Muscle of leg (tissue), 11 donors: Measurements from ENCODE around the gene RAP1A. TPM values are rescaled to one million over a fixed set of nuclear protein-coding genes. Genes with fewer than 3 reads are reported as not detected.

Source experiments
- DNase-seq: peaks from one replicate; pipeline ENCODE4 v3.0.0; 2013
- H3K27ac ChIP-seq: one replicate; pipeline ENCODE4 v1.5.1; 2013; ENCODE audit warnings: mild to moderate bottlenecking, low read length, control low read depth
- H3K27me3 ChIP-seq: one replicate; pipeline ENCODE4 v1.6.1; 2013; ENCODE audit warnings: low read length; ENCODE audit not compliant: control insufficient read depth, insufficient read depth
- H3K36me3 ChIP-seq: one replicate; pipeline ENCODE4 v1.6.1; 2013; ENCODE audit warnings: low read length; ENCODE audit not compliant: control insufficient read depth, insufficient read depth
- H3K4me1 ChIP-seq: one replicate; pipeline ENCODE4 v1.6.1; 2013; ENCODE audit warnings: low read length; ENCODE audit not compliant: control insufficient read depth, insufficient read depth
- H3K4me3 ChIP-seq: one replicate; pipeline ENCODE4 v1.5.1; 2013; ENCODE audit warnings: low read length, control low read depth
- H3K9me3 ChIP-seq: replicated peaks from 2 replicates; pipeline ENCODE4 v1.6.1; 2013; ENCODE audit warnings: low read depth, low read length; ENCODE audit not compliant: control insufficient read depth
- WGBS: methylation state at CpG from one replicate; pipeline ENCODE4 v1.1.5; 2013; ENCODE audit warnings: missing lambda C conversion rate; ENCODE audit not compliant: insufficient coverage; 5-methylcytosine and 5-hydroxymethylcytosine counted together
- polyA plus RNA-seq, 8 donors: library from polyadenylated mRNA; unstranded; fragments of 120-200 nt; gene quantifications; one replicate each; pipeline versions ENCODE4 v1.2.1 to v1.2.3, GENCODE V29; 2013; ENCODE audit warnings: inconsistent platforms in 1 of 8, low replicate concordance in 1 of 8; ENCODE audit not compliant: insufficient read length in 8 of 8, insufficient read depth in 1 of 8
- total RNA-seq: library from RNA; stranded (reverse); fragments of 120-200 nt; gene quantifications from one replicate; pipeline ENCODE4 v1.2.4, GENCODE V29; 2013

Gene RAP1A
- total and polyA plus RNA-seq, 9 donors, result 19.6 to 59.3 (median 49.3) TPM

DNA sequence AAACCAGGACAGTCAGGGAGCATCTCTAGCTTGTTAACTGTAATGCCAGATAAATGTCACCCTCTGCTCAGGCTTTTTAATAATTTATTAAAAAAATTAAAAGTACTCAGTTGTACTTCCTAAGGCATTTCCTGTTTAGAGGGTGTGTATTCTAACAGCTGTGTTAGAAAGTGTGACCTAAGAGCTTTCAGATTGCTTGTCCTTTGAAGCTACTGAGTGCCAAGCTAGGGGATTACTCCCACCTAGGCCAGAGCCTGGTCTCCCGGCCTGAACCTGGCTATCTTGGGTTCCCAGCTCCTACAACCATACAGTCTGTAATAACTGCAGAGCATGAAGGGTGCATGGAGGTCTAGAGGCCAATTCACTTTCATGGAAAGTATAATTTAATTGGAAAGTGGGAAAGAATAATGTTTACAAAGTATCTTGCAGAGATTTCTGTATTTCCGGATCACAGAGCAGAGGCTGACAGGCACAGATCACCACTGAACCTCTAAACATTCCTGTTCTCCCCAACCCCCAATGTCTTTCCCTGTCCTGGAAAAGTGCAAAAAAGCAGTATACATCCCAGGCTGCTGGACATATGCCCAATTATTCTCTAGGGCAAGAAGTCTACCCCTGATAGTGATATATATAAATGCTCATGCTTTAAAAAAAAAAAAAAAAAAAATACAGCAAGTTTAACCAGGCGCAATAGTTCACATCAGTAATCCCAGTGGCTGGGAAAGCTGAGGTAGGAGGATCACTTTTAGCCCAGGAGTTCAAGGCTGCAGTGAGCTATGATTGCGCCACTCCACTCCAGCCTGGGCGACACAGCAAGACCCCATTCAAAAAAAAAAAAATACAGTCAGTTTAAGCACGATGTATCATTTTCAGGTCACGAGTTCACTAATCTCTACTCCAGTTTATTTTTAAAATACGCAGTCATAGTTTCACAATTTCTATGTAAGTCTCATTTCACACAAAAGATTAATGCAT is 36.7 kb upstream of the RAP1A start:
- Histone ChIP-seq H3K27ac (no peak overlapping the region), H3K27me3 (peaks cover 2% of the 10 kb centered on the region), H3K36me3 (no peaks in the 10 kb centered on the region), H3K4me1 (no peaks in the 10 kb centered on the region), H3K9me3 (no peaks in the 10 kb centered on the region), H3K4me3 (no peak overlapping the region)
- WGBS, result no CpG with 5 or more reads among the region's 8 CpGs
- DNase-seq, result peak; percentile 49

DNA sequence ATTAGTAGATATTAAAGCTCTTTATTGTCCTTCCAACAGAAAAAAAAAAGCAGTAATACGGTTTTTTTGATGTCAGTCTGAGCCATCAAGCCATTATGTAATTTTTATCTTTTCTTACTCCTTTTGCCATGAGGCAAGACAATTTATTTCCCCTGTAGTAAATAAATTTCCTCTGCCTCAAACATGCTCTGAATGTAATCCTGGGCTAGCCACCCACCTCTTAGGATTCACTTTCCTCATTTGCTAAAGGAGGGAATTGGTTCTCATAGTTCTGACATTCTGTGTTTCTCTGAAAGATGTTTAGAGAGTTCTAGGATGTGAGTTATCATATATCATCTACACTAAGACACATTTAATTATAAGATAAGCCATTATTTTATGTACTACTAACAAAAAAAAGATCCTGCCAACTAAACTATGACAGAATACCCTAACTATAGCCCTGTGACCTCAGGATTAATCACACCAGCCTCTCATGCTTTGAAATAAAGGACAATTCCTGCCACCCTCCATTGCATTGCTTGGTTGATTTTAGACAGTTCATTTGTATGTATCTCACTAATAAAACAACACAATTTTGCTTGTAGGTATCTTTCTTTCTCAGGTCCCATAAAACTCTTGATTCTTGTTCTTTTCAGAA is 34.0 kb upstream of the RAP1A start:
- no CpG with 5 or more reads among the region's 1 CpG for whole genome bisulfite sequencing
- DNase-seq, result no peak
- H3K4me1 ChIP-seq, result no peaks in the 10 kb centered on the region
- no peak overlapping the region for H3K27ac ChIP-seq
- no peaks in the 10 kb centered on the region for H3K9me3 ChIP-seq
- no peaks in the 10 kb centered on the region for H3K36me3 ChIP-seq
- H3K4me3 ChIP-seq, result no peak overlapping the region
- peaks cover 2% of the 10 kb centered on the region for H3K27me3 ChIP-seq

DNA sequence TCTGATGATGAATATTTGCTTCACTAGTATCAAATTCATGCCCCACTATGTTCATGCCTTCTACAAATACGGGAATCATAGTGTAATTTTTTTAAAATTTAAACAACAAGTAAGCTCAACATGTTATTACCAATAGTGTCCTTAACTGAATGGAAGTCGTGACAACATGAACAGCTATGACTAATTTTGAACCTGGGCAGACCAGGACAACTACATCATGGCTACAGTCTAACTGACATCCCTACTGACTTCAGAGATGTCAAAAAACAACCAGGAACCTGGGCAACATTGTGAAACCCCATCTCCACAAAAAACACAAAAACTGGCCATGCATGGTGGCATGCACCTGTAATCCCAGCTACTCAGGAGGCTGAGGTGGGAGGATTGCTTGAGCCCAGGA is 33.5 kb upstream of the RAP1A start:
- no peak overlapping the region for H3K27ac ChIP-seq
- no peaks in the 10 kb centered on the region for H3K4me1 ChIP-seq
- no peak overlapping the region for H3K4me3 ChIP-seq
- WGBS, result 83% methylated on average over 1 of the region's 2 CpGs
- H3K9me3 ChIP-seq, result no peaks in the 10 kb centered on the region
- no peaks in the 10 kb centered on the region for H3K36me3 ChIP-seq
- no peak for DNase-seq
- peaks cover 2% of the 10 kb centered on the region for H3K27me3 ChIP-seq

DNA sequence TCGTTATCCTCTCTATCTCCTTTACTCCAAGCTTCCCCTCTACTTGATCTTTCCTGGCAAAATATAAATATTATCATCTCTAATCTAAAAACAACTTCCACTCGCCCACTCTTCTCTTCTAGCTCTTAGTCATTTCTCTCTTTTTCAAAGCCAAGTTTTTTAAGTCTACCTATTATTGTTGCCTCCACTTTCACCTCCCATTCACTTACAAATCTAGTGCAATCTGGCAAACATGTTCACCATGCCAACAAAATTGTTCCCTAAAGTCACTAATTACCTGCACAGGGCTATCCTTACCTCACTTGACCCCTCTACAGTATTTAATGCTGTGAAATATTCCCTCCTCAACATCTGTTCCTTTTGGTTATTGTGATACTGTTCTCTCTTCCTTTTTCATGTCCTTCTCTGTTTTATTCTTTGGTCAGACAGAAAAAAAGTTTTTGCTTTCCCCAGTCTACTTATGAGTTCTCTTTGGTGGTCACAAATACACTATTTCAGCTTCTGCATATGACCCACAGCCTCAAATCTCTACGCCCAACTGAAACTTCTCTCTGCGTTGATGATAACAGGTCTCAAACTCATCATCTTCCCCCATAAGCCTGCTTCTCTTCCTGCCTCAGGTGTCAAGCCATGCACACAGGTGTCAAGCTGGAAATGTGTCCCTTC is 31.9 kb upstream of the RAP1A start:
- Histone ChIP-seq H3K4me3 (no peak overlapping the region), H3K4me1 (peaks cover 9% of the 10 kb centered on the region), H3K27ac (no peak overlapping the region), H3K36me3 (no peaks in the 10 kb centered on the region), H3K27me3 (peaks cover 2% of the 10 kb centered on the region), H3K9me3 (no peaks in the 10 kb centered on the region)
- 76% methylated on average over 4 of the region's 4 CpGs for WGBS
- no peak for DNase-seq

DNA sequence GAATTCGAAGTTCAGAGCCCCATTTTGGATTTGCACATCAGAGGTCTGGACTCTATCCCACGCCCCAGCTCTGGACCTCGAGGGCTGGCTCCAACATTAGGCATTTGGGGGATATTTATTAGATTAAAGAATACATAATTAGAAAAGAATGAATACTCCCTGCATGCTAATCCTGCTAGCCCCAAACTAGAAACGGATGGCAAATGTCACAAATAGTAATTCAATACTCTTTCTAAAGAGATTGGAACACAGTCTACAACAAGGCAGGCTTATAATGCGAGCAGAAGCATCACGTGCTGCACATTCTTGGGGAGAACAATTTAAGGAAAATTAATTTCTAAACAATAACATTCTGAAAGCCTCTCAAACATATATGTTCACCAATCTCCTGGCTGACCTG is 27.7 kb upstream of the RAP1A start:
- H3K27me3 ChIP-seq, result no peaks in the 10 kb centered on the region
- no peak for DNase-seq
- WGBS, result no CpG with 5 or more reads among the region's 6 CpGs
- H3K36me3 ChIP-seq, result no peaks in the 10 kb centered on the region
- H3K4me3 ChIP-seq, result no peak overlapping the region
- H3K4me1 ChIP-seq, result peaks cover 22% of the 10 kb centered on the region
- no peaks in the 10 kb centered on the region for H3K9me3 ChIP-seq
- H3K27ac ChIP-seq, result peak overlapping the region; percentile 81

DNA sequence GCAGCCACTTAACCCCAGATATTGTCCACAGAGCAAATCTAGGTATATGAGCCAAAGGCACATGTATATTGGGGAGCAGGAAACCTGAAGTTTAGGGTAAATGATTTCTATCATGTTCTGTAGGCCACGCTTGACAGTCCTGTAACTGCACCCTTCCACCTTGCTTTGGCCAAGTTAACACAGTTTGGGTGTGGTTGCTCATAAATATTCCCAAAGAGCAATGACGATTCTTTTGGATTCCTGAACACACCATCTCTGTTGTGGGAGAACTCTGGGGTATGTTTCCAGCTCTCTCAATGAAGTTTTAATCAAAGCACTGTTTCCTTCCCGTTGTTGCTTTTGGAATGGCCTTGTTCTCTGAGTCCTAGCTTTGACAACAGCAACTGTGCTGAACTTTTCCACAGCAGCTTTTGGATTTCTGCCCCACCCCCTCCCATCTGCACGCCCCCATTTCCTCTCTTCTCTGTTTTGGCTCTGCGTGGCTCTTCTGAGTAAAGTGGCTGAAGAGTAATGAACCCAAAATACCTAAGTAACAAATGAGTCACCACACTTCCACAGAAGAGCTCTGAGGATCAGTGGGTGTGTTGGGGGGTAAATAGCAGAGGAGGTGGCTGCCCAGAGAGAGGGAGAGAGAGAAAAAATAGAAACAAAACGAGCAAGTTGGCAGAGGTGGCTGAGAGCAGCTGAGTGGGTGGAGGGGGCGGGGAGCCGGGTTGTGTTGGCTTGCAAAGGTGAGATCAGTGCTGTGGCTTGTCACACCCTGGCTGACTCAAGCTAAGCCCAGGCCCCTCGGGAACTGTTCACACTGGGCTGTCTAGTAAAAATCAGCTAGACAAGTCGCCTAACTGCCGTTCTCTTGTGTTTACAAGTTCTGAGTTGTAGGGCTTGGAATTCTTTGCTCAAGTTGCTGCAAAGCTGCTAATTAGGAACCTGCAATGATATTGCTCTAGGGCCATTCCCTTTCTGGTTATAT is 26.9 kb upstream of the RAP1A start:
- Histone ChIP-seq H3K9me3 (no peaks in the 10 kb centered on the region), H3K27ac (peak overlapping the region; percentile 81), H3K27me3 (no peaks in the 10 kb centered on the region), H3K36me3 (no peaks in the 10 kb centered on the region), H3K4me1 (peaks cover 22% of the 10 kb centered on the region), H3K4me3 (no peak overlapping the region)
- DNase-seq, result peak; percentile 94
- WGBS, result 13% methylated on average over 7 of the region's 11 CpGs

DNA sequence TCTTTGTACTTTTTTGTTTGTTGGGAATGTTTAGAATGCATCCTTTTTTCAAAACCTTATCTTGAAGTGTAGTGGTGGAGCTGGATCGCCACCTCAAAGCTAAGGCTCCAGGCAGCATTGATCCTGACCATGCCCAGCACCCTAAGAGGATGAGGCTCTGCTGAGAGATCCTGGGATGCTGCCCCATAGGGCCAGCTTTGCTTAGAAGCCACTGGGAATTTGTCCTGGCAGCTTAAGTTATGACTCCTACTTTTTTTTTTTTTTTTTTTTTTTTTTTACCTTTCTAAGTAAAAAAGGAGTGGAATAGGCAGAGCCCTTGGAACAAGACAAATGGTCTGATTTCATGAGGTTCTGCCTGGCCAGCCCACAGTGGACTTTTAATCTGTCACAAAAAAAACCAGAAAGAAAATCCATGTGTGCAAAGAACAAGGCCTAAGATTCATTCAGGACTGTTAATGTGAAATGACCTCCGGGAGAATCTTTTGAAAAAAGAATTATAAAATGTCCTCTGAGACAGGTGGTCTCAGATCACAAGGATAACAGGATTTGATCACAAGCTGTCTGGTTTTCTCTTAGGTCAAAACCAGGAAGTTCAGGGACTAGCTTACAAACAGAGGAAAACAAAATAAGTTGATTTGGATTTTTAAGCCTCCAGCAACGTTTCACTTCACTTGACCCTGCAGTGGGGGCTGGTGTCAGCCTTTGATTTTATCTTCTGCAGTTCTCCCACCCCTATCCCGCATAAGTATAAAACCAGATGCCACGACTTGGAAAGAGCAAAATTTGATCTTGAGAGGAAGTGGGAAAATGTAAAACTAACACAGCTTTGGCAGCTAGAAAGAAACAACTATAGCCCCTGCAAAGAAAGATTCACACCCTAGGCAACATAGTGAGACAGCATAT is 25.9 kb upstream of the RAP1A start:
- peaks cover 22% of the 10 kb centered on the region for H3K4me1 ChIP-seq
- no peaks in the 10 kb centered on the region for H3K9me3 ChIP-seq
- no peaks in the 10 kb centered on the region for H3K27me3 ChIP-seq
- DNase-seq, result peak; percentile 61
- no peak overlapping the region for H3K4me3 ChIP-seq
- WGBS, result 100% methylated on average over 1 of the region's 5 CpGs
- H3K36me3 ChIP-seq, result no peaks in the 10 kb centered on the region
- H3K27ac ChIP-seq, result peak overlapping the region; percentile 81

DNA sequence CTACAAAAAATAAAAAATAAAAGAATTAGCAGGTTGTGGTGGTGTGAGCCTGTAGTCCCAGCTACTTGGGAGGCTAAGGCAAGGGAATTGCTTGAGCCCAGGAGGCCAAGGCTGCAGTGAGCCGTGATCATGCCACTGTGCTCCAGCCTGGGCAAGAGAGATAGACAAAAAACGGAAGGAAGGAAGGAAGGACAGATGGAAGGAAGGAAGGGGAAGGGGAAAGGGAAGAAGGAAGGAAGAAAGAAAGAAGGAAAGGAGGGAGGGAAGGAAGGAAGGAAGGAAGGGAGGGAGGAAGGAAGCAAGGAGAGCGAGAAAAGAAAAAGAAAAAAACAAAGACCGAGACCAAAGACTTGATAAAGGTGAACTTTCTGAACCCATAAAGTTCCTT is 25.3 kb upstream of the RAP1A start:
- no peak for DNase-seq
- Histone ChIP-seq H3K9me3 (no peaks in the 10 kb centered on the region), H3K36me3 (no peaks in the 10 kb centered on the region), H3K27me3 (no peaks in the 10 kb centered on the region), H3K4me1 (peaks cover 22% of the 10 kb centered on the region), H3K4me3 (no peak overlapping the region), H3K27ac (peak overlapping the region; percentile 81)
- WGBS, result 81% methylated on average over 3 of the region's 4 CpGs

DNA sequence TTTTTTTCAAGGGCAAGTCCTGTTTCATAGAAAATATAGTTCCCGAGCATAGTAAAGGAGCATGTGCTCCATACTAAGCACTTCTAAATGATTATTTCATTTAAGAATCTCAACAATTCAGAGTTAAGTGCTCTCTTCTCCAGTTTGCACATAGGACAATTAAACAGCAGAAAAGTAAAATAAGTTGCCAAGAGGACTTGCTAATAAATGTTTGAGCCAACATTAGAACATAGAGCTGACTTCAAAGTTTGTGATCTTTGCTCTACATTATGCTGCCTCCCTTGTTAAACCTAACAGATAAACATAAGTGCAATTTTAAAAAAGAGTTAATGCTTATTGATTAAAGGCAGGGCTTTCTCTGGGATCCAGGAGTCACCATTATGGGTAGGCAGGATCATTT is 23.8 kb upstream of the RAP1A start:
- Histone ChIP-seq H3K4me1 (peaks cover 22% of the 10 kb centered on the region), H3K36me3 (no peaks in the 10 kb centered on the region), H3K27ac (no peak overlapping the region), H3K27me3 (no peaks in the 10 kb centered on the region), H3K9me3 (no peaks in the 10 kb centered on the region), H3K4me3 (no peak overlapping the region)
- WGBS, result no CpG with 5 or more reads among the region's 1 CpG
- no peak for DNase-seq
